ENCODE data around the gene KCNJ10. TPM values are rescaled to one million over a fixed set of nuclear protein-coding genes. Genes with fewer than 3 reads are reported as not detected.

The KCNJ10 gene
- total RNA-seq, 1 donor from 2014 or later = not detected

DNA sequence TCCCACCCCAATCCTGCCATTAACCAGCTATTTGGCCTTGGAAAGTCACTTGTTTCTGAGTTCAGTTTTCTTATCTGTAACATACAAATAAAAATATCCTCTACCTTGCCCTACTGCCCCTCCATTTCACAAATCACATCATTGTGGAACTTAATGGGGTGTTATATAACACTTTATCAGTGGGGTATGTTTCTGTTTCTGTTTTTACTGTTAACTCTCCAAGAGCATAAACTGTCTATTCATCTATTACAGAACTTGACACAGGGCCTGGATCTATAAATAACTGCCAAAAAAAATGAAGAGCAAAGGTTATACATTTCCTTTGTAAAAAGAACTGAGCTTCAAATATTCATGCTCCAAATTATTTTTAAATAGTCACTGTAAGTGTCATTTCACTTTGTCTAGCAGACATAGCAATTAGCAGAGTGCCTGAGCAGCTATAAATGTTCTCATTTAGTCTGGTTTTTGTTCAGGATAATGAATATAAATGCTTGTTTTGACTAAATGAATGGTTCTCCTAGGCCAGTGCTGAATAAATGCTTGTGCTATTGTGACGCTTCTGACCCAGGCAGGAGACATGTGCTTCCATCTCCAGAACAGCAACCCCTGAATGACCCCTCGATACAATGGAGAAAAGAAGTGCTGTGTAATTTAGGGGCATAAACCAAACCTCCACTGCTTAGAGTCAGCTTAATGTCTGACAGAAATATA lies 45.6 kb downstream of the KCNJ10 start:
- no peak for DNase-seq (ENCODE audit: low read depth, low spot score)

DNA sequence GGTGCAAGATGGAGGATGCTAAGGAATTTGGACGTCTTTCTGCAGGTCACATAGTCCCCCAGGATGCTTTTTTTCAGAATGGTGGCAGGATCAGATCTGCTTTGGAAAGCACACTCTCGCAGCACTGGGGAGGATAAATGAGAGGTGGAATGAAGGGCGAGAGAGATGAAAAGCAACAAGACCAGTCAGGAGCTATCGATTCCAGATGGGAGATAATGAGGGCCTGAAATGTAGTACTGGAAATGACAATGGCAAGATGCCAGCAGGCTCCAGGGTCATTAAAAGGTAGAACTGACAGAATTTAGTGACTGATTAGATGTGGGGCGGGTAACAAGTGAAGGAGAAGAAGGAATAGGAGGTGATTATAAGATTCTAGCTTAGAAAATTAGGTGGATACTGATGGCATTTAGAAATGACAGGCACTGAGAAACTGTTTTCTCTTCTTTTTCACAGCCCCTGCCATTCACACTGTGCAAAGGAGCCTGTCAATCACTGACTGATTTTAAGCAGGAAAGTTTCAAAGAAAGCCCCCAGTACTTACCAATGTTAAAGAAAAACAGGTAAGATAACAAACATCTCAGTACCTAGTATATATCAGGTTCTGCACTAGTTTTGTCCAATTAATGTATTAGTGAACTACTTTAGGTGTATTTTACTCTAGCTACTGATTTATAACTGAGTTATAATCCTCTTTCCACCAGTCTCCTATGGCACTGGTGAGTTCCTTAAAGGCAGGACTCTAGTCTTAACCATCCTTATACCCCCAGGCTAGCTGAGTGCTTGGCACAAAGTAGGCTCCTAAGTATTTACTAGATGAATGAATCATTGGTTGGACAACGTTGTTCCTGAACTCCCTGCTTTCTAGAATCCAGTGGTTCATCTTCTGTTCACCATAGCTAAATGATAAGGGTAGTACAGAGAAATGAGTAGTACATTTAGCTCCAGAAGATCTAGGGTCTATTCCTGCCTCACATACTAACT lies 47.3 kb downstream of the KCNJ10 start:
- no peak for DNase-seq (ENCODE audit: low read depth, low spot score)

DNA sequence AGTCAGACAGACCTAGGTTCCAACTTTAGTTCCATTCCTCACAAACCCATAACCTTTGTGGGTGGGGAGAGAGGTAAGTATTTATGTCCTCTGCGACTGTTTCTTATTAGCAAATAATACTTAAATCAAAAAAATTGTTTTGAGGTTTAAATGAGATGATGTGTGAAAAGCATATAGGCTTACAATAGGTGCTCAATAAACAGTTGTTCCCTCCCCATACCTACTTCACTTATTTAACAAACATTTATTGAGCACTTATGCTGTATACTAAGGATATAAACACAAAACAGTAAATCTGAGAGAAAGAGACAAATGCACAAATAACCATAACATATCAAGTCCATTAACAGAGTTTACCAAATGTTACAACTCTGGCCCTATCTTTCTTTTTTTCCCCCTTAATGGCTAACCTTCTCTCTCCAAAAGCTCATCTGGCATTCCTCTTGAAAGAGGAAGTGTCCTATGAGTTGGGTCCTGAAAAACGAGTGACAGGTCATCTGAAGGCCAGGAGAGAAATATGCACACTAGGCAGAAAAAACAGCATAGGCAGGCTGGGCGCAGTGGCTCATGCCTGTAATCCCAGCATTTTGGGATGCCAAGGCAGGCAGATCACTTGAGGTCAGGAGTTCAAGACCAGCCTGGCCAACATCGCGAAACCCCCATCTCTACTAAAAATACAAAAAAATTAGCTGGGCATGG lies 48.4 kb downstream of the KCNJ10 start:
- DNase-seq (ENCODE audit: low read depth, low spot score) = no peak

DNA sequence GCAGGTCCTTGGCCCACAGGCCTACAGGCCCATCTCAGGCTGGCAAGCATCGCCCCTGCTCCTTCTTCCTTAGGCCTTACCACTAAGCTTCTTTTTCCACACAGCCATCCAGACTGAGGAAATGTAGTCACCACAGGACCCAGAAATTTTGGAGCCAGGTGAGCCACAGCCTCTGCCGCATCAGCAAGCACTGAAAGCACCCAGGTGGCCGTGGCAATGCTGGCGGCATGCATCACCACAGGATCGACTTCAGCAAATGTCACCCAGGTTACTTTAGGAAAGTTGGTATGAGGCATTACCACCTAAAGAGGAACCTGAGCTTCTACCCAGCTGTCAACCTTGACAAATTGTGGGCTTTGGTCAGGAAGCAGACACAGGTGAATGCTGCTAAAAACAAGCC lies 49.8 kb downstream of the KCNJ10 start:
- DNase-seq (ENCODE audit: low read depth, low spot score) = no peak

DNA sequence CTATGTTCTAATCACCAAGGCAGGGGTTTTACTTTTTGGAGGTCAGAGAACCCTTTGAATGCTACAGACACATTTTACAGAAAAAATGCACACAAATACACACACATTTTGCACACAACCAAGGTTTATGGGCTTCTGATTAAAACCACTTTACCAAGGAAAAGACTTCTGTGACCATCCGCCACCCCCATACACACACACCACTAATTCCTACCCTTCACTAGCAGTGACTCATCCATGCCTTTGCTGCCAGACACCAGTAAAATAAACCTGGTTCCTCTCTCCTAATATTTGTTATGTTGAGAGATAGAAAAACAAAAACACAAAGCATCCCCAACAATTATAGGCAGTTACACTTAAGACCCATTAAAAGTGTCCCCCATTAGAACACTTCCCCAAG lies 51.1 kb downstream of the KCNJ10 start:
- DNase-seq (ENCODE audit: low read depth, low spot score) = no peak

DNA sequence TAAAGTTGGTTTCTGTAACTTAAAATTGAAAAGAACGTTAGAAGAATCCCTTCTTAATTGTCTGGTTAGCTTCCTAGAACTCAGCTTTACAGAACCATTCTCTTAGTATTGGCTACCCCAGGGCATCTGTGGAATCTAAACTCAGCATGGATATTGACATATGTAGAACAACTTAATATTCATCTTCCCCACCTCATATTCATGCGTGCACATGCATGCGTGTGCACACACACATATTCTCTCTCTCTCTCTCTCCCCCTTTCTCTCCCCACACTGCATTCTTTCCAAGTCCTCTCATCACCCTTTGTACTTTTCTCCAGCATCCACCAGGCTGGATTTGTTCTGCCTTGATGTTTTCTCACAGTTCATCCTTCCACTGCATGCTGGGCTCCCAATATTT lies 51.6 kb downstream of the KCNJ10 start:
- DNase-seq (ENCODE audit: low read depth, low spot score) = no peak

DNA sequence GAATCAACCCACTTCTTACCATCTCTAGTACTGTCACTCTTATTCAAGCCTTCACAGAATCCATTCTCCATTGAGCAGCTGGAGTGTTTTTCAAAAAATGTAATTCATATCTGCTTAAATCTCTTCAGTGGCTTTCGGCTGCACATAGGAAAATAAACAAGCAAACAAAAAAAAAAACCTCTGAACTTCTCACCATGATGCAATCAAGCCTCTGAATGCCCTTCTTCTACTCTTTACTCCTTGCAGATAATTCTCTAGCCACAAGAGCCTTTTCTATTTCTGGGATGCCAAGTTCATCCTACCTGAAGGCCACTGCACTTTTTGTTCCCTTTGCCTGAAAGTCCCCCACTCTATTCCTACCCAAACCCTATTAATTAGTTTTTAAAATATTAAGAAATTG lies 52.4 kb downstream of the KCNJ10 start:
- DNase-seq (ENCODE audit: low read depth, low spot score) = no peak

DNA sequence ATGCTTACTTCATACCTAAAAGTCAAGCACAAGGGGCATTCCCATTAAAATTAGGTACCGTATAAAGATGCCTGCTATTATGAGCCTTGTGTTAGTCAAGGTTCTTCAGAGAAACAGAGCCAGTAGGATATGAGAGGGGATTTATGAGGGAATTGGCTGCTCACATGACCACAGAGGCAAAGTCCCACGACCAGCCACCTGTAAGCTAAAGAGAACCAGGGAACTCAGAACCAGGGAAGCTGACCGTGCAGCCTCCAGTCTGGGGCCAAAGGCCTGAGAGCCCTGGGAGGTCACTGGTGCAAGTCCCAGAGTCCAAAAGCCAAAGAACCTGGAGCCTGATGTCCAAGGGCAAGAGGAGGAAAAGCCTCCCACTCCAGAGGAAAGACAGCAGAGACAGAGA lies 58.2 kb downstream of the KCNJ10 start:
- DNase-seq (ENCODE audit: low read depth, low spot score) = no peak

DNA sequence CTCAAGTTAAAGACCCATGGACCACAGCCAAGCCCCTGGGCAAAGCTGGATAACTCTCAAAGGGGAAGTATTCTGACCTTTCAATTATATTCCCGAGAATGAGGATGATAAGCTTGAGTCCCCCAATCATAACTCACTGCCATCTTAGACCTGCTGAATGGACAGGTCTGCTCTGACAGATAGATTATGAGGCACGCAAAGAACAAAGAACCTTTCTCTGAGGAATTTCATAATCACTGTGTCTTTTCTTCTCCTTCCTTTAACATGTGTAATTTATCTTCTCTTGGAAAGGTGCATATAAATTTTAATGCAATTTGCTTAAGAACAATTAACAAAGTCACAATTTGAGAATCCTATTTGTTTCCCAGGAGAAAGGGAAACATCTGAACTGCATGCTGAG lies 60.2 kb downstream of the KCNJ10 start:
- no peak for DNase-seq (ENCODE audit: low read depth, low spot score)

DNA sequence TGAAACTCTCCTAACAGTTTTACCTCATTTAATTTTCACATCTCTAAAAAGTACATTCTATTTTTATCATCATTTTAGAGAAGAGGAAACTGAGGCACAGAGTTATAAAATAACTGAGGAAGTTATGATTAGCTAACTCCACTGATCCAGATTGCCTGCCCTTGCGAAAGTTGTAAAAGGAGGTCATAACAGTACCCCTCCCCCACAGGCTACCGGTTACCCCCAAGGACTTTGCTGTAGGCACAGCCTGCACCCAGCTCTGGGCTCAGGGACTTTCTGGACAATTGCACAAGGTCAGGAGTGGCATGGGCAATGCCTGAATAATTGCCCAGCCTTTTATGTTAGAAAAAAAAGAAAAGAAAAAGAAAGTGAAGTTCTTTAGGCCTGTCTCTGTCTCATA lies 60.9 kb downstream of the KCNJ10 start:
- no peak for DNase-seq (ENCODE audit: low read depth, low spot score)

DNA sequence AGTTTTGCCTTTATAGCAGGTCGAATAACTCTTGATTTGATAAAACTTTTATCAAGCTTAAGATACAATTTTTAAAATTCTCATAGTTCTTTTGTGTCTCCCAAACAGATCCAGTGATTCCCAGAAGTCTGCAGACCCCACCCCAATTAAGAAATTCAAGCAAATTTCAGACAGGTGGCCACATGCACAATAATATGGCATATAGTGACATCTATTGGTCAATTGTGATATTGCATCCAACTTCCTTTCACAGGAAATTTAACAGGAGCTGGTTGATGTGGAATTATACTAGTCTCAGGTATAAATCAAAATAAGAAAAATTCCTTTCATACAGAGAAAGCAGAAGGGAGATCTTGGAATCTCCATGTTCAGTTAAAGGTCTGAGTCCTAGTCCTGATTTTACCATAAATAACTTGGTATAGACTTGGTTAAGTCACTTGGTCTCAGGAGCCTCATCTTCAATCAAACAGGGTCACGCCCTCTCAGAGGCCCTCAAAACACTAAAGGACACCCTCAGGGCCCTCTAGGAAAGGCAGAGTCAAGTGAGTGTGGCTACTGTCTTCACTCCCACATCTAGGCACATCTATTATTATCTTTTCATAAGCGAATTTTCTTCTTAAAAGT lies 62.3 kb downstream of the KCNJ10 start:
- no peak for DNase-seq (ENCODE audit: low read depth, low spot score)

DNA sequence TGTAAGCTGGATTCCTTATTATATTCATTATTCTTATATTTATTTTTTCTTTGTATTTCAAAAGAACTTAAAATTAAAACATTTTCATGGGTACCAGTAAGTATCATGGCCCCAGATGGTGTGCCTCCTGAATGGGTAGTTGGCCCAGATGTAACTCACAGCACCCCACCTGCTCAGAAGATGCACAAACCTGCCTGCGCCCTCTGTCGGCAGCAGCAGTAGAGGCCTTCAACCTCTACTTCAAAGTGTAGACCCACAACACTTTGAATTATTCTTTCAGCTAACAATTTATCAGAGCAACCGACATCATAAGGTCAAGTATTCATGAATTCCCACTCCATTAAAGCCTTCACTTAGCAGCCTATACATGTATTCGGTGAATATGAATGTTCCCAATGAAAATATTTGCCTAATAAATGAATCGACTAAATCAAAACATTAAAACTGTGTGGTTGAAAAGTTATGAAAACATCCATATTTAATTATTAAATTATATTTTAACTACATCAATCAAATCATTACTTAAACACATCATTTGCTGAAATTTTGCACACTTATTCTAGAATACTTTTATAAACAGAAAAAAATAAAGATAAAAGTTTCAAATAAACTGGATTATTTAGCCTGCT lies 63.5 kb downstream of the KCNJ10 start:
- no peak for DNase-seq (ENCODE audit: low read depth, low spot score)

DNA sequence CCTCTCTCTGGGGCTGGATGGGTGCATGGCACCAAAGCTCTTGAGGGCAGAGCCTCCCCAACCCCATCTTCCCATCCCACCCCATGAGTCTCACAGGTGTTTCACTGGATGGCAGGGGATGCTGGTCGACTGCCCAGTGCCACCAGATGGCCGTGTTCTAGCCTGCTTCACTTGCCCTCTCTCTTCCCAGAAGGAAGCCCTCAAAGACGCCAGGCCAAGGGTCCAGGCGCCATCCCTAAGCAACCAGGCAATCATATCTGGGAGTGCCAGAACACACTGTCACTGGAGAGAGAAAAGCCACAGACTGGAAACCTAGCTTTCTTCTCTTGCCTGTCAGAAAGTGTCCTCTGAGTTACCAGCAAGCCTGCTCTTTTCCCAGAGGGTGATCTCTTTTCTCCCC lies 64.9 kb downstream of the KCNJ10 start:
- no peak for DNase-seq (ENCODE audit: low read depth, low spot score)

DNA sequence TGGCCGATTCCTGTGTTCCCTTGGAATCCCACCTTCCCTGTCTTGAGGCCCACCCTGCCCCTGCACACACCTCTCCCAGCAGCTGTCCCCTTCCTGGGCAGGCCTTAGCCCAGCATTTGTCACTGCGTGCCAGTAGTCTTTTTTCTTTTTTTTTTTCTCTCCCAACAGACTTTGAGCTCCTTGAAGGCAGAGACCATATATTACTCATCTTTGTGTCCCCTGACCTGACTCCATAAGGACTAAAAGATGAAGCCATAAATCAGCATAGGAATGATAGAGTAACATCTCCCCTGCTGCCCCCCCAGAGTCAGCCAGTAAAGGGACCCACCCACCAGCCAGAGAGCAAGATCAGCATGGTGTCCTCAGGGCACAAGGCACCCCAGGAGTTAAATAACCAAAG lies 65.5 kb downstream of the KCNJ10 start:
- DNase-seq (ENCODE audit: low read depth, low spot score) = no peak

DNA sequence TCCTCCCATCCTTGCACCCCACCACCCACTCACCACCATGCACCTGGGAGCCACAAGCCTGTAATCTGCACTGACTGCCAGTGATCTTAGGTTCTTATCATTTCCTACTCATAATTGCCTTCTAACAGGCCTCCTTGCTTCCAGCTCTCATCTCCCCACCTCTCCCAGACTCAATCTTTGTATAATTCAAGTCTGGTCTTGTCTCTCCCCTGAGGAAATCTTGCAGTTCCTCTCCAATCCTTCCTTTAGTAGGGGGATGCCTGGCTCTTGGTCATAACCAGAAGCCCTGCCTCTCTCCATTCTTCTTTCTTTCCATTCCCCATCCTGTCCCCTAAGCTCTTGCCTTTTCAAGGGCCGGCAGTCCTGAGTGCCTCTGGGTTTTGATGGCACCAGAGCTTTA lies 66.0 kb downstream of the KCNJ10 start:
- DNase-seq (ENCODE audit: low read depth, low spot score) = no peak

DNA sequence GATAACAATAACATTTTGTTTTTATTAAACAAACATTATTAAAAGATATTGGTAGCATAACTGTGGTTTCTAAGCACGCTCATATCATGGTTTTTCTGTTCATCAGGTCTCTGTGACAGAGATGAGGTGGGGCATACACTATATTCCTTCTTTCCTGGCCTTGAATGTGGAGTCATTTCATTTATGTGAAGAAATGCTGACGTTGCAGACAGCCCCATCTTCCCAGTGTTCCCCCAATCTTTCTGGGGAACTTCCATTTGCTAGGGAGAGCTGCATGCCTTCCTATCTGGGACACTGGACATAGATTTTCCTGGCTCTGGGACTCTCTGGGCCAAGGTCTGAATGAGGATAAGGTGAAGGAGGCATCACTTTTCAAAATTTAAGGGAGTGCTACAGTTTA lies 68.5 kb downstream of the KCNJ10 start:
- DNase-seq (ENCODE audit: low read depth, low spot score) = no peak

DNA sequence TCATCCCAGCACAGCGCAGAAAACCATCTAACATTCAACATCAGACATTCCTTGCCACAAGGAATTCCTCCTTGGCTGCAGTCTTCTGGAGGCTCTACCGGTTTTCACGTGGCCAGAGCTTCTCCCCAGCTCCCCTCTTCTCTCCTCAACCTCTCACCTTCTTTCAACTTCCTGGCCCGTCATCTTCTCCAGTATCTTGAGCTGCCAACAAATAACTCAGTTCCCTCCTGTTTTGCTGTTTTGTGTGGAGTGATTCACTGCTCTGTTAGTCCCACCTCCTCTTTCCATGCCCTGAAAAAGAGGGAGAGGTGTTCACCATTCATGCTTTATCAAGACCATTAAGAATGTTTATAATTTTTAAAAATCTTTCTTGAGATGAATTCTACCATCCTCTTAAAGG lies 70.8 kb downstream of the KCNJ10 start:
- no peak for DNase-seq (ENCODE audit: low read depth, low spot score)

DNA sequence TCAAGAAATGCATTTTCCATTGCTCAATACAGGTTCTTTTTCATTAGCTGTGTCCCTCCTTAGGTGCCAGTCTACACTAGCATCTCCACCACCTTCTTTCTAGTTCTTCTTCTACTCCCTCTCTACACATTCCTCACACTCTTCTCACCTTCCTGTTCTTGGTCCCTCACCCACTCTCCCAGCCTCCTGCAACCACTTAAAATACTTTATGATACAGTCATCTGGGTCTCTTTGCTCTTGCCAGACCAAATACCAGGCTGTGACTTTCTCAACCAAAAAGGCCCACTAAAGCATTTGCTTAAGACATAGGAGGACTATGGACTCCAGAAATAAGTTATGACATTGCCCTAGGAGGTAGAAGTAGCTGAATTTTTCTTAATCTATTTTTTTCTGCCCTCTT lies 73.3 kb downstream of the KCNJ10 start:
- DNase-seq (ENCODE audit: low read depth, low spot score) = no peak

DNA sequence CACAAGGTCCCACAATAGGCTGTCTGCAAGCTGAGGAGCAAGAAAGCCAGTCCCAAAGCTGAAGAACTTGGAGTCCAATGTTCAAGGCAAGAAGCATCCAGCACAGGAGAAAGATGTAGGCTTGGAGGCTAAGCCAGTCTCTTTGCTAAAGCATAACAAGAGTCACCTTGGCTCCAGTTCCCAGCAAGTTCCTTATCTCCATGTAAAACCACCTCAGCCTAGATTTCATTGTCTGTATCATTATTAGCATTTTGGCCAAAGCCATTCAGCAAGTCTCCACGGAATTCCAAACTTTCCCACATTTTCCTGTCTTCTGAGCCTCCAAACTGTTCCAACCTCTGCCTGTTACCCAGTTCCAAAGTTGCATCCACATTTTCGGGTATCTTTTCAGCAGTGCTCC lies 75.1 kb downstream of the KCNJ10 start:
- no peak for DNase-seq (ENCODE audit: low read depth, low spot score)

DNA sequence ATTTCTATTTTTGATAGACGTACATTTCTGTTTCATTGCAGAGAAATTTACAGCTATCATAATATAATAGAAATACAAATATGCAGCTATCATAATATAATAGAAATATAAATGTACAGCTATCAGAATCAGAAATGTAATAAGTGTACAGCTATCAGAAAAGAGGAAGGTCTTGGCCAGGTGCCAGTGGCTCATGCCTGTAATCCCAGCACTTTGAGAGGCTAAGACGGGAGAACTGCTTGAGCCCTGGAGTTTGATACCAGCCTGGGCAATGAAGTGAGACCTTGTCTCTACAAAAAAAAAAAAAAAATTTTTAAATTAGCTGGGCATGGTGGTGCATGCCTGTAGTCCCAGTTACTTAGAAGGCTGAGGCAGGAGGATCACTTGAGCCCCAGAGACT lies 76.0 kb downstream of the KCNJ10 start:
- no peak for DNase-seq (ENCODE audit: low read depth, low spot score)

DNA sequence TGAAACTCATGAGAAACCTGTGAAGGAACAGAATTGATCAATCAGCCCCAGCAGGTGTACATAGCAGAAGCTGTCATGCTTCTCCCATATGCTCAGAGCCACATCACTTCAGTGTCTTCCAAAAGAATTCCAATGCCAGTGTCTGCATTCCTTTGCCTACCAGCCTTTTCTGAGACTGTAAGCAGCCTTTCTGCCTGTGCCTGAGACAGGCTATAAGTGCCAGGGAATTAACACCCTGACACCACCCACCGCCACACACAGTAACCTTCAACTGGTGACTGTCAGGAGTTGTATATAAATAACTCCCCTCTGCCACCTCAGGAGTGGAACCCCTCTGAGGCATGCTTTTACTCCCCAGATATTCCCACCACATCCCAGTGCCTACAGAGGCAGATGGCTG lies 77.8 kb downstream of the KCNJ10 start:
- no peak for DNase-seq (ENCODE audit: low read depth, low spot score)

All from pulmonary artery endothelial cell (primary cell).